ENCODE results near the gene MORN2.

- TF ChIP-seq POLR2AphosphoS5 (IDR thresholded peaks at IDR 0.05) (no peak), CTCF (IDR thresholded peaks at IDR 0.05) (no peak), POLR2A (IDR thresholded peaks at IDR 0.05) (no peak), EP300 (IDR thresholded peaks at IDR 0.05) (no peak)
These were observed 13.8 kb downstream of the MORN2 start, which contains the start of gene ARHGEF33 for GRCh38 chr2:38889575-38889974.
